Ishikawa (cell line): ENCODE results near the gene SEPTIN3.

Source experiments
- CEBPB ChIP-seq: IDR thresholded peaks from 2 replicates; pipeline ENCODE4 v1.6.1; 2012
- CREB1 ChIP-seq: IDR thresholded peaks from 2 replicates; pipeline ENCODE4 v1.6.1; 2012; ENCODE audit warnings: low read depth
- EGR1 ChIP-seq: IDR thresholded peaks from 2 replicates; pipeline ENCODE4 v1.6.1; 2012
- EP300 ChIP-seq: IDR thresholded peaks from 2 replicates; pipeline ENCODE4 v1.6.1; 2012; ENCODE audit warnings: borderline replicate concordance
- FOXM1 ChIP-seq: IDR thresholded peaks from 2 replicates; pipeline ENCODE4 v1.6.1; 2012; ENCODE audit warnings: low read depth, borderline replicate concordance
- NFIC ChIP-seq: IDR thresholded peaks from 2 replicates; pipeline ENCODE4 v1.6.1; 2012
- RAD21 ChIP-seq: IDR thresholded peaks from 2 replicates; pipeline ENCODE4 v1.6.1; 2012; ENCODE audit warnings: low read depth
- TAF1 ChIP-seq: IDR thresholded peaks from 2 replicates; pipeline ENCODE4 v1.6.1; 2012; ENCODE audit warnings: low read depth, mild to moderate bottlenecking
- TCF12 ChIP-seq: IDR thresholded peaks from 2 replicates; pipeline ENCODE4 v1.6.1; 2012; ENCODE audit warnings: low read depth
- TEAD4 ChIP-seq: IDR thresholded peaks from 2 replicates; pipeline ENCODE4 v1.6.1; 2012
- YY1 ChIP-seq: IDR thresholded peaks from 2 replicates; pipeline ENCODE4 v1.6.1; 2012; ENCODE audit warnings: low read depth
- ZBTB7A ChIP-seq: IDR thresholded peaks from 2 replicates; pipeline ENCODE4 v1.6.1; 2012; ENCODE audit warnings: low read depth
- TF ChIP-seq, protein P1 (sequence below): IDR thresholded peaks from 2 replicates; pipeline ENCODE4 v1.6.1; 2012; ENCODE audit warnings: low read depth, mild to moderate bottlenecking
- TF ChIP-seq, protein P2 (sequence below): IDR thresholded peaks from 2 replicates; pipeline ENCODE4 v1.6.1; 2012
- TF ChIP-seq, protein P3 (sequence below): IDR thresholded peaks from 2 replicates; pipeline ENCODE4 v1.6.1; 2012

The SEPTIN3 gene

DNA sequence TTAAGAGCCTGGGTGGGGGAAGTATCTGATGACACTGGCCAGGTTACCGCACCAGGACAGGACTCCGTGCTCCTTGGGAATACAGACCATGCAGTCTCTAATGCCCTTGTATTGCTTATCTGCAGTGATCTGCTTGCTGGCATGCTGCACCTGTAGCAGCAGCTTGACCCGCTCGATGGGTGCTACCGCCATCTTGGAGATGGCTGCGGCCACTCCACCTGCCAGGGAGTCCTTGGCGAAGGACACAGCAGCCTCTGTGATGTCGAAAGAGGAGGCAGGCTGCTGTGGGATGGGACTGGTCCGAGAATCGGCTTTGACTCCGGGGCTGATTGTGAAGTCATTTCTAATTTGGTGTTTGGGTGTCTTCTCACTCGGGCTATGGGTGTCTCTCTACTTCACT lies 32.5 kb downstream of the SEPTIN3 start:
- no peak for TF ChIP-seq NFIC
- TF ChIP-seq TCF12 = no peak
- no peak for TF ChIP-seq CREB1
- TF ChIP-seq, protein P1, sequence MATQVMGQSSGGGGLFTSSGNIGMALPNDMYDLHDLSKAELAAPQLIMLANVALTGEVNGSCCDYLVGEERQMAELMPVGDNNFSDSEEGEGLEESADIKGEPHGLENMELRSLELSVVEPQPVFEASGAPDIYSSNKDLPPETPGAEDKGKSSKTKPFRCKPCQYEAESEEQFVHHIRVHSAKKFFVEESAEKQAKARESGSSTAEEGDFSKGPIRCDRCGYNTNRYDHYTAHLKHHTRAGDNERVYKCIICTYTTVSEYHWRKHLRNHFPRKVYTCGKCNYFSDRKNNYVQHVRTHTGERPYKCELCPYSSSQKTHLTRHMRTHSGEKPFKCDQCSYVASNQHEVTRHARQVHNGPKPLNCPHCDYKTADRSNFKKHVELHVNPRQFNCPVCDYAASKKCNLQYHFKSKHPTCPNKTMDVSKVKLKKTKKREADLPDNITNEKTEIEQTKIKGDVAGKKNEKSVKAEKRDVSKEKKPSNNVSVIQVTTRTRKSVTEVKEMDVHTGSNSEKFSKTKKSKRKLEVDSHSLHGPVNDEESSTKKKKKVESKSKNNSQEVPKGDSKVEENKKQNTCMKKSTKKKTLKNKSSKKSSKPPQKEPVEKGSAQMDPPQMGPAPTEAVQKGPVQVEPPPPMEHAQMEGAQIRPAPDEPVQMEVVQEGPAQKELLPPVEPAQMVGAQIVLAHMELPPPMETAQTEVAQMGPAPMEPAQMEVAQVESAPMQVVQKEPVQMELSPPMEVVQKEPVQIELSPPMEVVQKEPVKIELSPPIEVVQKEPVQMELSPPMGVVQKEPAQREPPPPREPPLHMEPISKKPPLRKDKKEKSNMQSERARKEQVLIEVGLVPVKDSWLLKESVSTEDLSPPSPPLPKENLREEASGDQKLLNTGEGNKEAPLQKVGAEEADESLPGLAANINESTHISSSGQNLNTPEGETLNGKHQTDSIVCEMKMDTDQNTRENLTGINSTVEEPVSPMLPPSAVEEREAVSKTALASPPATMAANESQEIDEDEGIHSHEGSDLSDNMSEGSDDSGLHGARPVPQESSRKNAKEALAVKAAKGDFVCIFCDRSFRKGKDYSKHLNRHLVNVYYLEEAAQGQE = no peak
- TF ChIP-seq, protein P2, sequence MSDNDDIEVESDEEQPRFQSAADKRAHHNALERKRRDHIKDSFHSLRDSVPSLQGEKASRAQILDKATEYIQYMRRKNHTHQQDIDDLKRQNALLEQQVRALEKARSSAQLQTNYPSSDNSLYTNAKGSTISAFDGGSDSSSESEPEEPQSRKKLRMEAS = no peak
- no peak for TF ChIP-seq TAF1
- TF ChIP-seq EGR1 = no peak
- TF ChIP-seq CEBPB = no peak
- TF ChIP-seq, protein P3, sequence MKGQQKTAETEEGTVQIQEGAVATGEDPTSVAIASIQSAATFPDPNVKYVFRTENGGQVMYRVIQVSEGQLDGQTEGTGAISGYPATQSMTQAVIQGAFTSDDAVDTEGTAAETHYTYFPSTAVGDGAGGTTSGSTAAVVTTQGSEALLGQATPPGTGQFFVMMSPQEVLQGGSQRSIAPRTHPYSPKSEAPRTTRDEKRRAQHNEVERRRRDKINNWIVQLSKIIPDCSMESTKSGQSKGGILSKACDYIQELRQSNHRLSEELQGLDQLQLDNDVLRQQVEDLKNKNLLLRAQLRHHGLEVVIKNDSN = no peak
- no peak for TF ChIP-seq RAD21
- TF ChIP-seq TEAD4 = no peak
- no peak for TF ChIP-seq YY1

DNA sequence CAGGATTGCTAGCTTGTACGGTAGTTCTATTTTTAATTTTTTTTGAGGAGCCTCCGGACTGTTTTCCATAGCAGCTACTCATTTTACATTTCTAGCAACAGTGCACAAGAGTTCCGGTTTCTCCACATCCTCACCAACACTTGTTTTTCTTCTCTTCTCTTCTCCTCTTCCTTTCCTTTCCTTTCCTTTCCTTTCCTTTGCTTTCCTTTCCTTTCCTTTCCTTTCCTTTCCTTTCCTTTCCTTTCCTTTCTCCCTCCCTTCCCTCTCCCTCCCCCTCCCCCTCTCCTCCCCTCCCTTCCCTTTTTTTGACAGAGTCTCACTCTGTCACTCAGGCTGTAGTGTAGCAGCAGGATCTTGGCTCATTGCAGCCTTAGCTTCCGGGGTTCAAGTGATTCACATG lies 38.7 kb downstream of the SEPTIN3 start:
- no peak for TF ChIP-seq TCF12
- TF ChIP-seq CEBPB = no peak
- TF ChIP-seq NFIC = no peak
- TF ChIP-seq, protein P2 = no peak

DNA sequence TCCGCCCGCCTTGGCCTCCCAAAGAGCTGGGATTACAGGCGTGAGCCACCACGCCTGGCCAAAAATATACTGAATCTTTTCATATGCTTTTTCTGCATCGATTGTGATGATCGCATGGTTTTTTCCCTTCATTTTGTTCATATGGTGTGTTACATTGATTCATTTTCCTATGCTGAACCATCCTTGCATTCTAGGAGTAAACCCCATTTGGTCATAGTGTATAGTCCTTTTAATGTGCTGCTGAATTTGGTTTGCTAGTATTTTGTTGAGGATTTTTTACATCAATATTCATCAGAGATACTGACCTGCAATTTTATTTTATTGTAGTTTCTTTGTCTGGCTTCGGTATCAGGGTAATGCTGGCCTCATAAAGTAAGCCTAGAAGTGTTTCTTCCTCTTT lies 41.5 kb downstream of the SEPTIN3 start:
- TF ChIP-seq CEBPB (no peak), TAF1 (no peak), NFIC (no peak), TCF12 (no peak), RAD21 (no peak), ZBTB7A (no peak), EGR1 (no peak), FOXM1 (no peak), EP300 (no peak), YY1 (no peak)
- TF ChIP-seq, protein P3 = no peak
- TF ChIP-seq, protein P1 = no peak
- TF ChIP-seq, protein P2 = no peak

DNA sequence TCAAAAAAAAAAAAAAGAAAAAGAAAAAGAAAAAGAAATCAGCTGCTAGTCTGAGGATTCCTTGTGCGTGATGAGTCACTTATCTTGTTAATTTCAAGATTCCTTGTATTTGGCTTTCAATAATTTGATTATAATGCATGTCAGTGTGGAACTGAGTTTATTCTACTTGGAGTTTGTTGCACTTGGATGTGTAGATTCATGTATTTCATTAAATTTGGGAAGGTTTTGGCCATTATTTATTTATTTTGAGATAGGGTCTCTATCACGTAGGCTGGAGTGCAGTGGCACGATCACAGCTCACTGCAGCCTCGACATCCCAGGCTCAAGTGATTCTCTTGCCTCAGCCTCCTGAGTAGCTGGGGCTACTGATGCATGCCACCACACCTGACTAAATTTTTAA lies 44.1 kb downstream of the SEPTIN3 start:
- TF ChIP-seq EGR1 = no peak
- TF ChIP-seq CREB1 = no peak
- TF ChIP-seq, protein P3 = no peak
- TF ChIP-seq, protein P2 = no peak
- TF ChIP-seq RAD21 = no peak
- TF ChIP-seq ZBTB7A = no peak
- no peak for TF ChIP-seq EP300
- TF ChIP-seq YY1 = no peak
- no peak for TF ChIP-seq TCF12
- TF ChIP-seq TEAD4 = no peak
- TF ChIP-seq, protein P1 = no peak
